MCF 10A (cell line): ENCODE results near the gene IFIT3. TPM values are rescaled to one million over a fixed set of nuclear protein-coding genes. Genes with fewer than 3 reads are reported as not detected.

Experiments used
- BruUV-seq: library from RNA; stranded (reverse); fragments of 400-500 nt; replicated peaks from 2 replicates; lab custom pipeline; 2021; lab: Mats Ljungman, UMichigan
- CTCF ChIA-PET: fragments of 300-600 bp; sonication (Branson Sonifier 250); formaldehyde crosslinking; extraction: SDS; loops from one replicate; lab custom pipeline; 2021; ENCODE audit warnings: antibody characterized with exemption, inconsistent platforms; lab: Yijun Ruan, JAX
- POLR2A ChIA-PET: fragments of 300-600, 350-650 bp; sonication (Branson Sonifier 250); formaldehyde crosslinking; extraction: SDS; loops from one replicate; lab custom pipeline; 2020; ENCODE audit warnings: antibody characterized with exemption, inconsistent platforms; lab: Yijun Ruan, JAX
- DNase-seq: peaks from one replicate; pipeline ENCODE4 v3.0.0-alpha.2; 2018; ENCODE audit not compliant: unreplicated experiment
- H3K27ac Mint-ChIP-seq: one replicate; pipeline ENCODE4 v1.8.0; 2022; ENCODE audit warnings: mild to moderate bottlenecking, low read depth, mixed read lengths; ENCODE audit not compliant: unreplicated experiment
- H3K27me3 Mint-ChIP-seq: one replicate; pipeline ENCODE4 v1.8.0; 2022; ENCODE audit warnings: mixed read lengths; ENCODE audit not compliant: insufficient read depth, unreplicated experiment
- H3K36me3 Mint-ChIP-seq: one replicate; pipeline ENCODE4 v1.8.0; 2022; ENCODE audit warnings: mild to moderate bottlenecking, moderate library complexity, mixed read lengths; ENCODE audit not compliant: insufficient read depth, unreplicated experiment
- H3K4me1 Mint-ChIP-seq: one replicate; pipeline ENCODE4 v1.8.0; 2022; ENCODE audit warnings: mixed read lengths; ENCODE audit not compliant: insufficient read depth, unreplicated experiment
- H3K4me3 Mint-ChIP-seq: one replicate; pipeline ENCODE4 v1.8.0; 2022; ENCODE audit warnings: mild to moderate bottlenecking, moderate library complexity, mixed read lengths; ENCODE audit not compliant: unreplicated experiment
- H3K9me3 Mint-ChIP-seq: one replicate; pipeline ENCODE4 v1.8.0; 2022; ENCODE audit warnings: mixed read lengths; ENCODE audit not compliant: unreplicated experiment
- intact Hi-C: fragments of 100-400 bp; cut with micrococcal nuclease; formaldehyde crosslinking; loops from 2 replicates; pipeline ENCODE4 v1.14.1; 2022
- total RNA-seq: library from RNA; stranded (reverse); gene quantifications from 2 replicates; pipeline ENCODE4 v1.2.3, GENCODE V29; 2022
- TF ChIP-seq, protein P1 (sequence below): fragments of 200-600 bp; IDR thresholded peaks from one replicate; pipeline ENCODE4 v1.8.0; 2022; ENCODE audit warnings: antibody characterized with exemption, mild to moderate bottlenecking; ENCODE audit not compliant: unreplicated experiment

The IFIT3 gene
- total RNA-seq, 1 experiment from 2014 or later = 1.4 TPM

DNA sequence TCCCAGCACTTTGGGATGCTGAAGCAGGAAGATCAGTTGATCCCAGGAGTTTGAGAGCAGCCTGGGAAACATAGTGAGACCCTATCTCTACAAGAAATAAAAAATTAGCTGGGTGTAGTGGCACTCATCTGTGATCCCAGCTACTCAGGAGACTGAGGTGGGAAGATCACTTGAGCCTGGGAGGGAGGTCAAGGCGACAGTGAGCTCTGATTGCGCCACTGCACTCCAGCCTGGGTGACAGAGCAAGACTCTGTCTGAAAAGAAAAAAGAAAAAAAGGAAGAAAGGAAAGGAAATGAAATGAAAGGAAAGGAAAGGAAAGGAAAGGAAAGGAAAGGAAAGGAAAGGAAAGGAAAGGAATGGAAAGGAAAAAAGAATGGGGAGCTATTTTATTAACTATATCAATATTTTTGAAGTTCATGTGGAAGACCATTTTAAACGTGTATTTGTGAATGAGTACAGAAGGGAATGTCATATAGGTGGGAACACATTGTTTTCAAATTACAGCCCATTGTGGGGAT lies 33.0 kb upstream of the IFIT3 start:
- intact Hi-C loops = loop anchor here (1.0 kb wide), 1 partner anchor 75 kb away; no protein-coding TSS in a partner anchor

GRCh38 chr10:89295597-89295996 lies 32.2 kb upstream of the IFIT3 start:
- no TSS peak for BruUV-seq
- TF ChIP-seq, protein P1, sequence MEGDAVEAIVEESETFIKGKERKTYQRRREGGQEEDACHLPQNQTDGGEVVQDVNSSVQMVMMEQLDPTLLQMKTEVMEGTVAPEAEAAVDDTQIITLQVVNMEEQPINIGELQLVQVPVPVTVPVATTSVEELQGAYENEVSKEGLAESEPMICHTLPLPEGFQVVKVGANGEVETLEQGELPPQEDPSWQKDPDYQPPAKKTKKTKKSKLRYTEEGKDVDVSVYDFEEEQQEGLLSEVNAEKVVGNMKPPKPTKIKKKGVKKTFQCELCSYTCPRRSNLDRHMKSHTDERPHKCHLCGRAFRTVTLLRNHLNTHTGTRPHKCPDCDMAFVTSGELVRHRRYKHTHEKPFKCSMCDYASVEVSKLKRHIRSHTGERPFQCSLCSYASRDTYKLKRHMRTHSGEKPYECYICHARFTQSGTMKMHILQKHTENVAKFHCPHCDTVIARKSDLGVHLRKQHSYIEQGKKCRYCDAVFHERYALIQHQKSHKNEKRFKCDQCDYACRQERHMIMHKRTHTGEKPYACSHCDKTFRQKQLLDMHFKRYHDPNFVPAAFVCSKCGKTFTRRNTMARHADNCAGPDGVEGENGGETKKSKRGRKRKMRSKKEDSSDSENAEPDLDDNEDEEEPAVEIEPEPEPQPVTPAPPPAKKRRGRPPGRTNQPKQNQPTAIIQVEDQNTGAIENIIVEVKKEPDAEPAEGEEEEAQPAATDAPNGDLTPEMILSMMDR = no peak
- peak overlapping the region; percentile 82 for H3K27ac Mint-ChIP-seq
- intact Hi-C loops = loop anchor here (1.0 kb wide), 1 partner anchor 74 kb away; no protein-coding TSS in a partner anchor
- ChIA-PET CTCF (interaction anchor here (3.6 kb wide), 1 partner anchor 73 kb away, joined by 14 read pairs; no protein-coding TSS in a partner anchor), POLR2A (interaction anchor here (0.9 to 2.5 kb wide), 11 partner anchors 9 to 97 kb away, joined by 3 to 12 read pairs (median 5); partner anchors contain the start of genes IFIT1 and IFIT3)
- H3K36me3 Mint-ChIP-seq = no peaks in the 10 kb centered on the region
- no peaks in the 10 kb centered on the region for H3K9me3 Mint-ChIP-seq
- no peak overlapping the region for H3K4me3 Mint-ChIP-seq
- H3K4me1 Mint-ChIP-seq = peaks cover 16% of the 10 kb centered on the region
- no peaks in the 10 kb centered on the region for H3K27me3 Mint-ChIP-seq
- peak; percentile 59 for DNase-seq

More for the DNA sequence above, 33.0 kb upstream of the IFIT3 start:
- no peaks in the 10 kb centered on the region for H3K27me3 Mint-ChIP-seq
- no peak overlapping the region for H3K4me3 Mint-ChIP-seq
- H3K36me3 Mint-ChIP-seq = no peaks in the 10 kb centered on the region
- no peak for DNase-seq
- H3K27ac Mint-ChIP-seq = peak overlapping the region; percentile 82
- H3K9me3 Mint-ChIP-seq = no peaks in the 10 kb centered on the region
- peaks cover 16% of the 10 kb centered on the region for H3K4me1 Mint-ChIP-seq
- POLR2A ChIA-PET = interaction anchor here (1.5 to 2.5 kb wide), 6 partner anchors 10 to 57 kb away, joined by 4 to 12 read pairs (median 8); partner anchors contain the start of gene IFIT3
- no TSS peak for BruUV-seq
- CTCF ChIA-PET = interaction anchor here (0.7 to 3.6 kb wide), 2 partner anchors 74 to 98 kb away, joined by 5 to 14 read pairs; no protein-coding TSS in a partner anchor
- TF ChIP-seq, protein P1 = no peak

GRCh38 chr10:89296220-89296648 lies 31.6 kb upstream of the IFIT3 start:
- peak; percentile 77 for DNase-seq
- TF ChIP-seq, protein P1 = no peak
- H3K4me1 Mint-ChIP-seq = peaks cover 20% of the 10 kb centered on the region
- no peaks in the 10 kb centered on the region for H3K27me3 Mint-ChIP-seq
- H3K27ac Mint-ChIP-seq = peak overlapping the region; percentile 82
- POLR2A ChIA-PET = interaction anchor here (0.9 to 2.5 kb wide), 10 partner anchors 11 to 96 kb away, joined by 3 to 12 read pairs (median 5); partner anchors contain the start of genes IFIT1 and IFIT3
- intact Hi-C loops = no loop called here
- no peaks in the 10 kb centered on the region for H3K9me3 Mint-ChIP-seq
- H3K4me3 Mint-ChIP-seq = no peak overlapping the region
- CTCF ChIA-PET = interaction anchor here (0.5 to 3.6 kb wide), 2 partner anchors 18 to 72 kb away, joined by 3 to 14 read pairs; no protein-coding TSS in a partner anchor
- BruUV-seq = no TSS peak
- no peaks in the 10 kb centered on the region for H3K36me3 Mint-ChIP-seq

- Mint-ChIP-seq H3K9me3 (no peaks in the 10 kb centered on the region), H3K27ac (no peak overlapping the region), H3K27me3 (no peaks in the 10 kb centered on the region), H3K4me1 (peaks cover 24% of the 10 kb centered on the region), H3K36me3 (no peaks in the 10 kb centered on the region), H3K4me3 (no peak overlapping the region)
- intact Hi-C loops = no loop called here
- BruUV-seq = no TSS peak
- ChIA-PET POLR2A (no interaction called here), CTCF (no interaction called here)
- TF ChIP-seq, protein P1 = no peak
- DNase-seq = no peak
These were observed 30.4 kb upstream of the IFIT3 start for GRCh38 chr10:89297356-89297755.
